Pancreas (tissue), 10 donors: Measurements from ENCODE around the gene NRCAM. TPM values are rescaled to one million over a fixed set of nuclear protein-coding genes. Genes with fewer than 3 reads are reported as not detected.

Source experiments
- ATAC-seq, 4 donors: fragments of 200-7000 bp; cut with Tn5 transposase; one replicate each; pipeline versions ENCODE4 v1.8.0 to v1.9.1; 2020; ENCODE audit warnings: mild to moderate bottlenecking in 4 of 4, moderate library complexity in 4 of 4
- DNase-seq, 6 donors: peaks; one replicate each; pipeline ENCODE4 v3.0.0-alpha.2; 2020
- FAIRE-seq: peaks from 2 replicates; lab custom pipeline; 2012; peaks lifted over from hg19 to GRCh38; lab: Jason Lieb, UNC
- H3K27ac ChIP-seq, 4 donors: fragments of 200-600 bp; sonication (generic); 1 replicate in 3 of 4; 2 replicates in 1 of 4; pipeline versions ENCODE4 v1.5.0 to v1.8.0; 2020
- H3K27me3 ChIP-seq, 4 donors: fragments of 200-600 bp; one replicate each; pipeline ENCODE4 v1.8.0; 2021
- H3K36me3 ChIP-seq, 3 donors: fragments of 200-600 bp; sonication (generic) in 1 of 3; one replicate each; pipeline versions ENCODE4 v1.5.0 to v1.8.0; 2020 to 2021
- H3K4me1 ChIP-seq, 3 donors: fragments of 200-600 bp; one replicate each; pipeline ENCODE4 v1.8.0; 2021
- H3K4me3 ChIP-seq, 4 donors: fragments of 200-600 bp; sonication (generic) in 2 of 4; one replicate each; pipeline versions ENCODE4 v1.5.0 to v1.8.0; 2020 to 2021
- H3K9me3 ChIP-seq, 4 donors: fragments of 200-600 bp; one replicate each; pipeline ENCODE4 v1.8.0; 2021
- WGBS, 2 donors: extraction: QIAGEN DNeasy Blood & Tissue Kit; methylation state at CpG; one replicate each; pipeline ENCODE4 v1.1.7; 2013; 5-methylcytosine and 5-hydroxymethylcytosine counted together
- intact Hi-C, 3 donors: fragments of 100-400 bp; cut with DNase I; formaldehyde crosslinking; loops; one replicate each; pipeline versions ENCODE4 v1.11.1 to v1.14.2; 2022
- polyA plus RNA-seq, 2 donors: library from polyadenylated mRNA; stranded (reverse); fragments of 200-250 nt; gene quantifications; one replicate each; pipeline ENCODE4 v1.2.3, GENCODE V29; 2013
- total RNA-seq, 6 donors: library from RNA; stranded (reverse); fragmentation: NEBNext Ultra II Directional in 4 of 6; extraction: Animal tissue kit (Norgen Biotek cat#: 25700) in 4 of 6; gene quantifications; one replicate each; pipeline versions ENCODE4 v1.2.1 to v1.2.4, GENCODE V29; 2021 to 2023
- TF ChIP-seq, protein P1 (sequence below), 4 donors: fragments of 200-600 bp; sonication (generic) in 3 of 4; IDR thresholded peaks; one replicate each; pipeline versions ENCODE4 v1.5.0 to v1.8.0; 2021; ENCODE audit warnings: antibody characterized with exemption in 4 of 4
- donor health status: healthy with polysubstance abuse.
- donor health status: DM: no; HTN: no; CAD: no; lungs with moderate emphysema.
- donor health status: DM: no; HTN: no; CAD: no.
- donor health status: control.
- donor health status: control.
- donor health status: Bipolar disorder and iron deficiency.
- donor health status: DM: yes; HTN: yes; CAD: no.
- donor health status: DM: no; HTN: no; CAD: no.
- donor health status: DM: no; HTN: no; CAD: no.
- donor health status: DM: yes; HTN: yes; CAD: no.

Gene NRCAM
- total and polyA plus RNA-seq, 8 donors, result 14.1 to 53.6 (median 40.4) TPM

DNA sequence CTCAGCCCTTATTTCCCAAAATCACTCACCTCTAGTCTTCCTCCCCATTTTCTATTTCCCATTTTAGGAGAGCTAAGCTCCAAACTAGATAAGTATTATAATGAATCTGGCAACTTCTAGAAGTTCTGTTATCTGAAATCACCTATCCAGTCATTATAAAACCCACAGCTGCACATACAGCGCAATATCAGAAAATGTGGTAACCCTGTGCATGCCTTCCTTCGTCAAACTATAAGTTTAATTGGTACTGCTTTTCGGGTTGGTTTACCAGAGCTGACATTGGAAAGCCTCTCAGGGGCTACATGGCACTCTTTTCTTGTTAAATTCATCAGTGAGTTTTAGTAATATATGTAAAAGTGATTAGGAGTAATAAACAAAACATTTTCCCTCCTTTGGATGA, 327.7 kb downstream of the NRCAM start:
- Histone ChIP-seq H3K4me3 (no peak overlapping the region), H3K4me1 (no peaks in the 10 kb centered on the region), H3K9me3 (no peaks in the 10 kb centered on the region), H3K27ac (no peak overlapping the region), H3K36me3 (no peaks in the 10 kb centered on the region), H3K27me3 (no peaks in the 10 kb centered on the region)
- no peak for DNase-seq
- no peak for ATAC-seq
- 90 to 93% methylated on average over 3 of the region's 3 CpGs for WGBS, 2 donors
- FAIRE-seq, result no peak
- TF ChIP-seq, protein P1, sequence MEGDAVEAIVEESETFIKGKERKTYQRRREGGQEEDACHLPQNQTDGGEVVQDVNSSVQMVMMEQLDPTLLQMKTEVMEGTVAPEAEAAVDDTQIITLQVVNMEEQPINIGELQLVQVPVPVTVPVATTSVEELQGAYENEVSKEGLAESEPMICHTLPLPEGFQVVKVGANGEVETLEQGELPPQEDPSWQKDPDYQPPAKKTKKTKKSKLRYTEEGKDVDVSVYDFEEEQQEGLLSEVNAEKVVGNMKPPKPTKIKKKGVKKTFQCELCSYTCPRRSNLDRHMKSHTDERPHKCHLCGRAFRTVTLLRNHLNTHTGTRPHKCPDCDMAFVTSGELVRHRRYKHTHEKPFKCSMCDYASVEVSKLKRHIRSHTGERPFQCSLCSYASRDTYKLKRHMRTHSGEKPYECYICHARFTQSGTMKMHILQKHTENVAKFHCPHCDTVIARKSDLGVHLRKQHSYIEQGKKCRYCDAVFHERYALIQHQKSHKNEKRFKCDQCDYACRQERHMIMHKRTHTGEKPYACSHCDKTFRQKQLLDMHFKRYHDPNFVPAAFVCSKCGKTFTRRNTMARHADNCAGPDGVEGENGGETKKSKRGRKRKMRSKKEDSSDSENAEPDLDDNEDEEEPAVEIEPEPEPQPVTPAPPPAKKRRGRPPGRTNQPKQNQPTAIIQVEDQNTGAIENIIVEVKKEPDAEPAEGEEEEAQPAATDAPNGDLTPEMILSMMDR (IDR thresholded peaks at IDR 0.05), result no peak
- intact Hi-C loops, result no loop called here

DNA sequence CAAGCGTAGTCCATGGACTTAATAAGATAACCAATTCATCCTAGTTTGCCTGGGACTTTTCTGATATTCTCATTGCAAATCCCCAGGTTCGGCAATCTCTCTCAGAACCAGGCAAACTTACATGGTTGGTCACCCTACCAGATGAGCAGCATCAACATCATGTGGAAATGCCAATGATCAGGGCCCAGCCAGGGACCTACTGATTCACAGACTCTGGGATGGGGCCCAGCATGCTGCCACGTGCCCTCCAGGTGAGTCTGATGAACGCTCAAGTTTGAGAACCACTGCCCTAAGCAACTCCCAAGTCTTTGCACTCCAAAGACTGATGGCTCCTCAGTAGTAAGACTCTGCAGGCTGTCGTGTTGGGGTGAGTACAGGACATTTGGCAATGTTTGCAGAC, 328.8 kb downstream of the NRCAM start:
- H3K27me3 ChIP-seq, result no peaks in the 10 kb centered on the region
- FAIRE-seq (no peak), ATAC-seq (no peak), DNase-seq (no peak)
- 87 to 94% methylated on average over 5 of the region's 5 CpGs for WGBS, 2 donors
- H3K9me3 ChIP-seq, result no peaks in the 10 kb centered on the region
- H3K4me1 ChIP-seq, result no peaks in the 10 kb centered on the region
- H3K4me3 ChIP-seq, result no peak overlapping the region
- H3K36me3 ChIP-seq, result no peaks in the 10 kb centered on the region
- H3K27ac ChIP-seq, result no peak overlapping the region
- intact Hi-C loops, result no loop called here
- TF ChIP-seq, protein P1 (IDR thresholded peaks at IDR 0.05), result no peak

DNA sequence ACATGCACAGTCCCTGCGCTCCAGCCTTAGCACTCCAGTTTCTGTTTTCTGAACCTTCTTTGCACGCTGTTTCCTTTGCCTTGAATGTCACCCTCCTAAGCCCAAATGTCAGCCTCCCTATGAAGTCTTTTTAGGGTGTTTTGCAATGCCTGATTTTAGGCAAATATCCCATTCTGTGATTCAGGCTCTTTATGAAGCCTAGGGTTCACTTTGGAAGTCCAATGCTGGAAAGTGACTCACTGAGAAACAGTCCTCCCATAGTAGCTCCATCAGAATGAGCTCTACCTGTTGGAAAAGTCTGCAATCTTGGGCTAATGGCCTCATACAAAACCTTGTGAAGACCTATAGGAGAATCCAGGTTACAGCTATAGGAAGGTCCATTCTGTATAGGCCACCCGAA, 331.4 kb downstream of the NRCAM start:
- no peaks in the 10 kb centered on the region for H3K27me3 ChIP-seq
- H3K4me3 ChIP-seq, result no peak overlapping the region
- DNase-seq, result no peak
- no peak overlapping the region for H3K27ac ChIP-seq
- H3K9me3 ChIP-seq, result no peaks in the 10 kb centered on the region
- intact Hi-C loops, result no loop called here
- H3K4me1 ChIP-seq, result no peaks in the 10 kb centered on the region
- no peaks in the 10 kb centered on the region for H3K36me3 ChIP-seq
- WGBS, 2 donors, result 88 to 94% methylated on average over 3 of the region's 3 CpGs
- no peak for FAIRE-seq
- TF ChIP-seq, protein P1 (IDR thresholded peaks at IDR 0.05), result no peak
- no peak for ATAC-seq

DNA sequence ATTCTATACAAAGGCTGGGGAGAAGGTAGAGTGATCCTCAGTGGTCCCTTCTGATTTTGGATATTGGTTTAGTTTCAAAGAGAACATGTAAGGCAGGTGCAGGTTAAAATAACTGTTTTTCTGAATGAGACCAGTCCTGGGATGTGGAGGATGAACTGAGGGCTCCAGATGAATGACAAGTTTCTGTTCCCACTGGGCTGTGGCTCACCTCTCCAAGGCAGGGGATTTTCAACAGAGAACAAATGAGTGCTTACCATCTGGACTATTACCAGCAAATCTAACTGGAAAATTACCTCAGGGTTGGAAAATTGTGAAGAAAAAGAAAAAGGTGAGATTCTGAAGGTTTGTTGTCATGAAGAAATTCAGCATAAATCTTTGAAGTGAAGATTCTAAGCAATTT, 334.1 kb downstream of the NRCAM start:
- intact Hi-C loops, result no loop called here
- Histone ChIP-seq H3K4me3 (no peak overlapping the region), H3K27me3 (no peaks in the 10 kb centered on the region), H3K9me3 (no peaks in the 10 kb centered on the region), H3K27ac (no peak overlapping the region), H3K4me1 (no peaks in the 10 kb centered on the region), H3K36me3 (no peaks in the 10 kb centered on the region)
- no peak for DNase-seq
- ATAC-seq, result no peak
- TF ChIP-seq, protein P1 (IDR thresholded peaks at IDR 0.05), result no peak
- FAIRE-seq, result no peak

DNA sequence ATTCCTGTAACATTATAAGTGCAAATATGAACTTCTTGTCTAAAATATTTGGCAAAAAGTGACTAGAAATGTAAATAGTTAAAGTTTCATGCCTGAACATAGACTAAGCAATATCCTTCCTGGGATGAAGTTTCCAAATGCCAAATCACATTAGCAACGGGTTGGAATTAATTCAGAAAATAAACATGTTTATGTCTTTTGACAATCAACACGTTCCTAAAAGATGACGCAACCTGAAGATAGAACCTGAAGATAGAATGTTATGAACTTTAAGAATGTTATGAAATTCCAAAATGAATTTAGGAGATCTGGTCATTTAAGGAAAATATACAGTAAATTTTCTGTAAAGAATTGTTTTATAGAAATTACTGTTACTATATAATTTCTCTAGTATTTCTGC, 335.3 kb downstream of the NRCAM start:
- TF ChIP-seq, protein P1 (IDR thresholded peaks at IDR 0.05), result no peak
- Histone ChIP-seq H3K4me1 (no peaks in the 10 kb centered on the region), H3K27me3 (no peaks in the 10 kb centered on the region), H3K36me3 (no peaks in the 10 kb centered on the region), H3K9me3 (no peaks in the 10 kb centered on the region), H3K4me3 (no peak overlapping the region), H3K27ac (no peak overlapping the region)
- FAIRE-seq, result no peak
- 71 to 74% methylated on average over 3 of the region's 3 CpGs for WGBS, 2 donors
- DNase-seq, result no peak
- intact Hi-C loops, result no loop called here
- no peak for ATAC-seq
